OCI-LY7 (cell line): ENCODE data around the gene ARIH1. TPM values are rescaled to one million over a fixed set of nuclear protein-coding genes. Genes with fewer than 3 reads are reported as not detected.

Source experiments
- BruUV-seq: library from RNA; stranded (reverse); fragments of 400-500 nt; replicated peaks from 2 replicates; lab custom pipeline; 2021; lab: Mats Ljungman, UMichigan
- CTCF ChIA-PET: fragments of 300-600 bp; sonication (Branson Sonifier 250); formaldehyde crosslinking; loops from one replicate; lab custom pipeline; 2022; ENCODE audit warnings: antibody characterized with exemption; ENCODE audit not compliant: unreplicated experiment; lab: Charles Lee
- POLR2A ChIA-PET: fragments of 300-600 bp; sonication (Branson Sonifier 250); formaldehyde crosslinking; loops from one replicate; lab custom pipeline; 2022; ENCODE audit warnings: antibody characterized with exemption; lab: Charles Lee
- DNase-seq: peaks from one replicate; pipeline ENCODE4 v3.0.0-alpha.2; 2015; ENCODE audit warnings: low spot score
- H2AFZ ChIP-seq: fragments of 200-600 bp; sonication (generic), shearing (Covaris generic); 2 replicates; pipeline ENCODE4 v1.6.1; 2014; ENCODE audit warnings: mild to moderate bottlenecking, antibody characterized with exemption, low read length, moderate library complexity
- H3K27ac ChIP-seq: fragments of 200-600 bp; sonication (generic); 2 replicates; pipeline ENCODE4 v1.5.1; 2014; ENCODE audit warnings: mixed run types, low read depth, mild to moderate bottlenecking, moderate library complexity, low read length, inconsistent platforms; ENCODE audit not compliant: poor library complexity, severe bottlenecking
- H3K36me3 ChIP-seq: fragments of 200-600 bp; sonication (generic); 2 replicates; pipeline ENCODE4 v1.6.1; 2014; ENCODE audit warnings: mild to moderate bottlenecking, antibody characterized with exemption, low read length, moderate library complexity, mixed read lengths; ENCODE audit not compliant: insufficient read depth
- H3K4me1 ChIP-seq: fragments of 200-600 bp; sonication (generic); 2 replicates; pipeline ENCODE4 v1.5.1; 2014; ENCODE audit warnings: mild to moderate bottlenecking, low read length; ENCODE audit not compliant: insufficient read depth, poor library complexity, severe bottlenecking
- H3K4me2 ChIP-seq: fragments of 200-600 bp; sonication (generic); 2 replicates; pipeline ENCODE4 v1.6.1; 2014; ENCODE audit warnings: mild to moderate bottlenecking, low read length
- H3K4me3 ChIP-seq: fragments of 200-600 bp; sonication (generic); 2 replicates; pipeline ENCODE4 v1.5.1; 2014; ENCODE audit warnings: mild to moderate bottlenecking, low read depth, low read length; ENCODE audit not compliant: poor library complexity, severe bottlenecking
- H3K79me2 ChIP-seq: fragments of 200-600 bp; sonication (generic); 2 replicates; pipeline ENCODE4 v1.6.1; 2016; ENCODE audit warnings: low read depth, mild to moderate bottlenecking, low read length, moderate library complexity, mixed read lengths; ENCODE audit not compliant: insufficient read depth
- H3K9me2 ChIP-seq: fragments of 200-600 bp; sonication (generic); 2 replicates; pipeline ENCODE4 v1.6.1; 2016; ENCODE audit warnings: mild to moderate bottlenecking, low read length, mixed read lengths; ENCODE audit not compliant: insufficient read depth
- H3K9me3 ChIP-seq: fragments of 200-600 bp; sonication (generic); 2 replicates; pipeline ENCODE4 v1.6.1; 2014; ENCODE audit warnings: mild to moderate bottlenecking, mixed run types, low read length, mixed read lengths
- H4K20me1 ChIP-seq: fragments of 200-600 bp; sonication (generic); 2 replicates; pipeline ENCODE4 v1.6.1; 2014; ENCODE audit warnings: mild to moderate bottlenecking, antibody characterized with exemption, low read length, moderate library complexity, mixed read lengths; ENCODE audit not compliant: insufficient read depth
- EZH2phosphoT487 ChIP-seq: fragments of 200-600 bp; sonication (generic); IDR thresholded peaks from 2 replicates; pipeline ENCODE4 v1.6.1; 2018; ENCODE audit warnings: low read depth, borderline replicate concordance, mild to moderate bottlenecking, mixed run types, antibody characterized with exemption, low read length, moderate library complexity, mixed read lengths
- intact Hi-C: fragments of 100-400 bp; cut with micrococcal nuclease; formaldehyde crosslinking; loops from one replicate; pipeline ENCODE4 v1.10.0; 2022; ENCODE audit not compliant: unreplicated experiment
- total RNA-seq, 2 experiments: library from RNA; depleted of rRNA in 1 of 2; stranded (reverse); fragments of >200 nt in 1 of 2; shearing (Covaris generic) in 1 of 2; gene quantifications; 2 replicates each; pipeline ENCODE4 v1.2.3, GENCODE V29; 2014 to 2022
- TF ChIP-seq, protein P1 (sequence below): fragments of 200-600 bp; sonication (generic); conservative IDR thresholded peaks from 2 replicates; pipeline ENCODE4 v1.5.1; 2014; ENCODE audit warnings: mild to moderate bottlenecking, antibody characterized with exemption, low read length, moderate library complexity, mixed read lengths

ARIH1 gene
- total RNA-seq, 2 experiments from 2014 or later, result 33.0 to 142 TPM

- H3K9me3 ChIP-seq, result no peaks in the 10 kb centered on the region
- H4K20me1 ChIP-seq, result no peaks in the 10 kb centered on the region
- no peaks in the 10 kb centered on the region for H3K79me2 ChIP-seq
- no peaks in the 10 kb centered on the region for H3K4me1 ChIP-seq
- H3K36me3 ChIP-seq, result 0 out of 2 replicates have a peak, but pooled peaks cover 8% of the 10 kb centered on the region
- no TSS peak for BruUV-seq
- H2AFZ ChIP-seq, result no peak overlapping the region
- ChIA-PET CTCF (no interaction called here), POLR2A (no interaction called here)
- no peak overlapping the region for H3K27ac ChIP-seq
- H3K9me2 ChIP-seq, result no peaks in the 10 kb centered on the region
- H3K4me3 ChIP-seq, result no peak overlapping the region
- DNase-seq, result no peak
- no peak overlapping the region for H3K4me2 ChIP-seq
- intact Hi-C loops, result no loop called here
- TF ChIP-seq, protein P1, sequence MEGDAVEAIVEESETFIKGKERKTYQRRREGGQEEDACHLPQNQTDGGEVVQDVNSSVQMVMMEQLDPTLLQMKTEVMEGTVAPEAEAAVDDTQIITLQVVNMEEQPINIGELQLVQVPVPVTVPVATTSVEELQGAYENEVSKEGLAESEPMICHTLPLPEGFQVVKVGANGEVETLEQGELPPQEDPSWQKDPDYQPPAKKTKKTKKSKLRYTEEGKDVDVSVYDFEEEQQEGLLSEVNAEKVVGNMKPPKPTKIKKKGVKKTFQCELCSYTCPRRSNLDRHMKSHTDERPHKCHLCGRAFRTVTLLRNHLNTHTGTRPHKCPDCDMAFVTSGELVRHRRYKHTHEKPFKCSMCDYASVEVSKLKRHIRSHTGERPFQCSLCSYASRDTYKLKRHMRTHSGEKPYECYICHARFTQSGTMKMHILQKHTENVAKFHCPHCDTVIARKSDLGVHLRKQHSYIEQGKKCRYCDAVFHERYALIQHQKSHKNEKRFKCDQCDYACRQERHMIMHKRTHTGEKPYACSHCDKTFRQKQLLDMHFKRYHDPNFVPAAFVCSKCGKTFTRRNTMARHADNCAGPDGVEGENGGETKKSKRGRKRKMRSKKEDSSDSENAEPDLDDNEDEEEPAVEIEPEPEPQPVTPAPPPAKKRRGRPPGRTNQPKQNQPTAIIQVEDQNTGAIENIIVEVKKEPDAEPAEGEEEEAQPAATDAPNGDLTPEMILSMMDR, result no peak
- TF ChIP-seq EZH2phosphoT487, result no peak
Measured at GRCh38 chr15:72592676-72593075, 118.5 kb downstream of the ARIH1 start.

DNA sequence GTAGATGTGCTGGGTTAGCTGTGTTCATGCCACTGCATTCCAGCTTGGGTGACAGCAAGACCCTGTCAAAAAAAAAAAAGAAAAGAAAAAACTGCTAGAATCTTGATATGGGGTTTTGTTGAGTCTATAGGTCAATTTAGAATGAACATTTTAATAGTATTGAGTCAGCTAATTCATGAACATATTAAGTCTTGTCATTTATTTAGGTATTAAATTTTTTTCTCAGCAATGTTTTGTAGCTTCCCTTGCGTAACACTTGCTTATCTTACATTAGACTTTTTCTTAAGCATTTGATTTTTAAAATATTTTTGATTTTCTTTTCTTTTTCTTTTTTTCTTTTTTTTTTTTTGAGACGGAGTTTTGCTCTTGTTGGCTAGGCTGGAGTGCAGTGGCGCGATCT, 119.7 kb downstream of the ARIH1 start:
- H2AFZ ChIP-seq, result no peak overlapping the region
- CTCF ChIA-PET, result no interaction called here
- no peaks in the 10 kb centered on the region for H3K9me3 ChIP-seq
- H4K20me1 ChIP-seq, result no peaks in the 10 kb centered on the region
- H3K4me1 ChIP-seq, result no peaks in the 10 kb centered on the region
- H3K4me3 ChIP-seq, result no peak overlapping the region
- no peaks in the 10 kb centered on the region for H3K9me2 ChIP-seq
- no peaks in the 10 kb centered on the region for H3K79me2 ChIP-seq
- POLR2A ChIA-PET, result interaction anchor here (0.7 kb wide), 1 partner anchor 14 kb away, joined by 3 read pairs; no protein-coding TSS in a partner anchor
- no peak overlapping the region for H3K27ac ChIP-seq
- no peak for DNase-seq
- TF ChIP-seq, protein P1, result no peak
- no peak for TF ChIP-seq EZH2phosphoT487
- H3K36me3 ChIP-seq, result no peaks in the 10 kb centered on the region
- no TSS peak for BruUV-seq
- no peak overlapping the region for H3K4me2 ChIP-seq
- intact Hi-C loops, result no loop called here

GRCh38 chr15:72599855-72600464, 125.8 kb downstream of the ARIH1 start:
- H3K27ac ChIP-seq, result no peak overlapping the region
- no peak overlapping the region for H3K4me3 ChIP-seq
- DNase-seq, result peak; percentile 54
- ChIA-PET POLR2A (interaction anchor here (0.6 kb wide), 2 partner anchors 88 to 183 kb away, joined by 4 read pairs; partner anchors contain the start of gene ADPGK), CTCF (no interaction called here)
- 0 out of 2 replicates have a peak, but pooled peaks cover 6% of the 10 kb centered on the region for H4K20me1 ChIP-seq
- no peaks in the 10 kb centered on the region for H3K4me1 ChIP-seq
- no peaks in the 10 kb centered on the region for H3K9me2 ChIP-seq
- no peaks in the 10 kb centered on the region for H3K36me3 ChIP-seq
- BruUV-seq, result TSS peak; percentile 24
- TF ChIP-seq EZH2phosphoT487, result no peak
- TF ChIP-seq, protein P1, result peak; percentile 92
- H3K4me2 ChIP-seq, result no peak overlapping the region
- no peak overlapping the region for H2AFZ ChIP-seq
- intact Hi-C loops, result loop anchor here (10.0 kb wide), 1 partner anchor 485 kb away; no protein-coding TSS in a partner anchor
- H3K79me2 ChIP-seq, result no peaks in the 10 kb centered on the region
- H3K9me3 ChIP-seq, result no peaks in the 10 kb centered on the region
